SU-DHL-6 (cell line): Measurements from ENCODE around the gene PKD1.
"Not testable (repeated sequence)": the region's sequence is repeated elsewhere in the genome, so short reads cannot be mapped to it uniquely, and the experiment has no call there.

Source experiments
- CTCF ChIP-seq: fragments of 200-600 bp; sonication (generic); IDR thresholded peaks from one replicate; pipeline ENCODE4 v1.5.1; 2017; ENCODE audit warnings: antibody characterized with exemption, mild to moderate bottlenecking, low read length, moderate library complexity; ENCODE audit not compliant: insufficient read depth, poor library complexity, severe bottlenecking
- EZH2phosphoT487 ChIP-seq: fragments of 200-600 bp; sonication (generic), shearing (Covaris generic); conservative IDR thresholded peaks from 2 replicates; pipeline ENCODE4 v1.6.1; 2018; ENCODE audit warnings: mild to moderate bottlenecking, antibody characterized with exemption, low read length, moderate library complexity, mixed read lengths

GRCh38 chr16:2111009-2111353 is 24.7 kb downstream of the PKD1 start:
- TF ChIP-seq CTCF, EZH2phosphoT487: not testable (repeated sequence)
